Measurements from ENCODE around the gene EXOC8. TPM values are rescaled to one million over a fixed set of nuclear protein-coding genes. Genes with fewer than 3 reads are reported as not detected.

The EXOC8 gene
- total RNA-seq, 1 experiment from 2014 or later: 12.7 TPM

DNA sequence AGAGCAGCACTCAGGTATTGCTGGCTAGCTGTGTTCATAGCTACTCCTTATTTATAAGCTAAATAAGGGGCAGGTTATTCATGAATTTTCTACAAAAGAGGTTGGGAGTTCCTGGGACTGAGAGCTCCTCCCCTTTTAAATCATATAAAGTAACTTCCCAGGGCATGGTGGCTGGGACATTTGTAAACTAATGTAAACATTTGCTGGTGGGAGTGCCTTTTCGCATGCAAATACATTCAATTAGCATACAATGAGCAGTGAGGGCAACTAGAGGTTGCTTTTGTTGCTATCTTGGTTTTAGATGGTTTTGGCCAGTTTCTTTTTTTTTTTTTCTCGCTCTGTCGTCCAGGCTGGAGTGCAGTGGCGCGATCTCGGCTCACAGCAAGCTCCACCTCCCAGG is 53.2 kb downstream of the EXOC8 start:
- BruUV-seq (replicated peaks): no TSS peak
- TF ChIP-seq RAD21 (IDR thresholded peaks at IDR 0.05; ENCODE audit: low read depth) (no peak), EZH2 (IDR thresholded peaks at IDR 0.05) (no peak)
- TF ChIP-seq, protein P1, sequence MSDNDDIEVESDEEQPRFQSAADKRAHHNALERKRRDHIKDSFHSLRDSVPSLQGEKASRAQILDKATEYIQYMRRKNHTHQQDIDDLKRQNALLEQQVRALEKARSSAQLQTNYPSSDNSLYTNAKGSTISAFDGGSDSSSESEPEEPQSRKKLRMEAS (IDR thresholded peaks at IDR 0.05): no peak
- TF ChIP-seq, protein P2, sequence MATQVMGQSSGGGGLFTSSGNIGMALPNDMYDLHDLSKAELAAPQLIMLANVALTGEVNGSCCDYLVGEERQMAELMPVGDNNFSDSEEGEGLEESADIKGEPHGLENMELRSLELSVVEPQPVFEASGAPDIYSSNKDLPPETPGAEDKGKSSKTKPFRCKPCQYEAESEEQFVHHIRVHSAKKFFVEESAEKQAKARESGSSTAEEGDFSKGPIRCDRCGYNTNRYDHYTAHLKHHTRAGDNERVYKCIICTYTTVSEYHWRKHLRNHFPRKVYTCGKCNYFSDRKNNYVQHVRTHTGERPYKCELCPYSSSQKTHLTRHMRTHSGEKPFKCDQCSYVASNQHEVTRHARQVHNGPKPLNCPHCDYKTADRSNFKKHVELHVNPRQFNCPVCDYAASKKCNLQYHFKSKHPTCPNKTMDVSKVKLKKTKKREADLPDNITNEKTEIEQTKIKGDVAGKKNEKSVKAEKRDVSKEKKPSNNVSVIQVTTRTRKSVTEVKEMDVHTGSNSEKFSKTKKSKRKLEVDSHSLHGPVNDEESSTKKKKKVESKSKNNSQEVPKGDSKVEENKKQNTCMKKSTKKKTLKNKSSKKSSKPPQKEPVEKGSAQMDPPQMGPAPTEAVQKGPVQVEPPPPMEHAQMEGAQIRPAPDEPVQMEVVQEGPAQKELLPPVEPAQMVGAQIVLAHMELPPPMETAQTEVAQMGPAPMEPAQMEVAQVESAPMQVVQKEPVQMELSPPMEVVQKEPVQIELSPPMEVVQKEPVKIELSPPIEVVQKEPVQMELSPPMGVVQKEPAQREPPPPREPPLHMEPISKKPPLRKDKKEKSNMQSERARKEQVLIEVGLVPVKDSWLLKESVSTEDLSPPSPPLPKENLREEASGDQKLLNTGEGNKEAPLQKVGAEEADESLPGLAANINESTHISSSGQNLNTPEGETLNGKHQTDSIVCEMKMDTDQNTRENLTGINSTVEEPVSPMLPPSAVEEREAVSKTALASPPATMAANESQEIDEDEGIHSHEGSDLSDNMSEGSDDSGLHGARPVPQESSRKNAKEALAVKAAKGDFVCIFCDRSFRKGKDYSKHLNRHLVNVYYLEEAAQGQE (IDR thresholded peaks at IDR 0.05; ENCODE audit: low read depth): no peak
- Histone ChIP-seq H2AFZ (ENCODE audit: low read depth, low read length, poor library complexity, severe bottlenecking) (no peak overlapping the region), H3K4me1 (ENCODE audit: control insufficient read depth in 1 of 2, insufficient read depth in 2 of 2, low read length in 2 of 2) (peaks cover 0 to under 1% of the 10 kb centered on the region in 2 experiments; a peak in 1 of 4 replicates), H3K9me3 (ENCODE audit: control insufficient read depth in 1 of 2, insufficient read depth in 1 of 2, low read depth in 1 of 2, low read length in 2 of 2) (no peaks in the 10 kb centered on the region), H3K9ac (ENCODE audit: low read length) (no peak overlapping the region), H3K36me3 (ENCODE audit: control insufficient read depth in 1 of 2, insufficient read depth in 2 of 2, low read length in 2 of 2) (no peaks in the 10 kb centered on the region), H3K79me2 (ENCODE audit: insufficient read depth, low read length) (no peaks in the 10 kb centered on the region), H3K27ac (ENCODE audit: low read depth, low read length) (no peak overlapping the region), H3K4me2 (ENCODE audit: low read length) (no peak overlapping the region), H3K9me2 (ENCODE audit: insufficient read depth) (no peaks in the 10 kb centered on the region), H3K27me3 (ENCODE audit: insufficient read depth, low read length) (no peaks in the 10 kb centered on the region), H3K4me3 (replicated peaks in 1 of 2; ENCODE audit: low read depth in 1 of 2, low read length in 2 of 2) (no peak overlapping the region), H4K20me1 (ENCODE audit: insufficient read depth) (no peaks in the 10 kb centered on the region)
- ChIA-PET CTCF (no interaction called here), POLR2A (no interaction called here), RAD21 (ENCODE audit: low non-redundant PET in 1 of 2, low total read pairs in 2 of 2, uncharacterized antibody in 2 of 2, unreplicated experiment in 2 of 2) (no interaction called here)
- ATAC-seq (no peak), DNase-seq (ENCODE audit: low read depth, low spot score) (no peak)
- intact Hi-C loops (cut with micrococcal nuclease): no loop called here

Other genes starting within 250 kb of the EXOC8 start
- gene TRIM67, start 175.8 kb downstream of the EXOC8 start, total RNA-seq (2021; ENCODE audit: unreplicated experiment): 0.02 TPM
- 42.8 TPM for gene GNPAT, start 96.6 kb downstream of the EXOC8 start, total RNA-seq (2021; ENCODE audit: unreplicated experiment)
- gene SPRTN, start 441 bp upstream of the EXOC8 start, total RNA-seq (2021; ENCODE audit: unreplicated experiment): 14.9 TPM
- gene EGLN1, start 84.4 kb upstream of the EXOC8 start, total RNA-seq (2021; ENCODE audit: unreplicated experiment): 27.1 TPM
- 47.1 TPM for gene TSNAX, start 190.8 kb upstream of the EXOC8 start, total RNA-seq (2021; ENCODE audit: unreplicated experiment)

Measured in HCT116 (cell line).